IMR-90 (cell line): ENCODE results near the gene PARK7. TPM values are rescaled to one million over a fixed set of nuclear protein-coding genes. Genes with fewer than 3 reads are reported as not detected.

ENCODE experiments used
- ATAC-seq: fragments of 200-7000 bp; cut with Tn5 transposase; 2 replicates; pipeline ENCODE4 v1.9.1; 2020; ENCODE audit warnings: low read depth, mild to moderate bottlenecking, moderate library complexity
- BruUV-seq: library from RNA; stranded (reverse); fragments of 400-500 nt; replicated peaks from 2 replicates; lab custom pipeline; 2021; lab: Mats Ljungman, UMichigan
- CTCF ChIA-PET: fragments of 300-600 bp; formaldehyde crosslinking; extraction: SDS; loops from one replicate; lab custom pipeline; 2021; ENCODE audit warnings: antibody characterized with exemption; lab: Yijun Ruan, JAX
- POLR2A ChIA-PET: fragments of 300-600 bp; sonication (Branson Sonifier 250); formaldehyde crosslinking; loops from one replicate; lab custom pipeline; 2022; ENCODE audit warnings: antibody characterized with exemption; ENCODE audit not compliant: unreplicated experiment; lab: Charles Lee
- DNase-seq: peaks from one replicate; pipeline ENCODE4 v3.0.0; 2013
- H2AFZ ChIP-seq: replicated peaks from 2 replicates; pipeline ENCODE3; 2013; ENCODE audit warnings: low read length, mild to moderate bottlenecking; ENCODE audit not compliant: poor library complexity
- H2AK5ac ChIP-seq: 2 replicates; pipeline ENCODE4 v1.6.1; 2013; ENCODE audit warnings: low read depth, low read length, inconsistent platforms
- H2AK9ac ChIP-seq: replicated peaks from 2 replicates; pipeline ENCODE3; 2013; ENCODE audit warnings: mild to moderate bottlenecking, low read depth, low read length, moderate library complexity; ENCODE audit not compliant: poor library complexity
- H2BK120ac ChIP-seq: 2 replicates; pipeline ENCODE4 v1.6.1; 2013; ENCODE audit warnings: low read depth, low read length, inconsistent platforms
- H2BK15ac ChIP-seq: 3 replicates; pipeline ENCODE4 v1.6.1; 2013; ENCODE audit warnings: low read depth, low read length, inconsistent platforms
- H2BK20ac ChIP-seq: 2 replicates; pipeline ENCODE4 v1.6.1; 2013; ENCODE audit warnings: low read depth, mild to moderate bottlenecking, inconsistent platforms, low read length, moderate library complexity
- H2BK5ac ChIP-seq: 2 replicates; pipeline ENCODE4 v1.6.1; 2013; ENCODE audit warnings: mild to moderate bottlenecking, low read depth, low read length, inconsistent platforms; ENCODE audit not compliant: poor library complexity, severe bottlenecking
- H3K14ac ChIP-seq: replicated peaks from 2 replicates; pipeline ENCODE4 v1.6.1; 2013; ENCODE audit warnings: low read depth, low read length, inconsistent platforms
- H3K18ac ChIP-seq: 2 replicates; pipeline ENCODE4 v1.6.1; 2013; ENCODE audit warnings: low read depth, low read length, control low read depth
- H3K23ac ChIP-seq: 2 replicates; pipeline ENCODE4 v1.6.1; 2013; ENCODE audit warnings: low read depth, low read length, inconsistent platforms
- H3K27ac ChIP-seq: 2 replicates; pipeline ENCODE4 v1.5.1; 2013; ENCODE audit warnings: mild to moderate bottlenecking, control low read depth, low read length; ENCODE audit not compliant: insufficient read depth
- H3K27me3 ChIP-seq: 2 replicates; pipeline ENCODE4 v1.6.1; 2013; ENCODE audit warnings: low read length; ENCODE audit not compliant: control insufficient read depth, insufficient read depth
- H3K36me3 ChIP-seq: 2 replicates; pipeline ENCODE4 v1.6.1; 2013; ENCODE audit warnings: low read length, mixed read lengths; ENCODE audit not compliant: control insufficient read depth, insufficient read depth
- H3K4ac ChIP-seq: 2 replicates; pipeline ENCODE4 v1.6.1; 2013; ENCODE audit warnings: low read depth, low read length, inconsistent platforms
- H3K4me1 ChIP-seq: 2 replicates; pipeline ENCODE4 v1.6.1; 2013; ENCODE audit warnings: low read length, mixed read lengths; ENCODE audit not compliant: control insufficient read depth, insufficient read depth
- H3K4me2 ChIP-seq: 2 replicates; pipeline ENCODE4 v1.6.1; 2013; ENCODE audit warnings: low read depth, mild to moderate bottlenecking, control low read depth, low read length, moderate library complexity
- H3K4me3 ChIP-seq: 2 replicates; pipeline ENCODE4 v1.5.1; 2013; ENCODE audit warnings: low read depth, mild to moderate bottlenecking, control low read depth, low read length, moderate library complexity; ENCODE audit not compliant: insufficient read depth
- H3K56ac ChIP-seq: 2 replicates; pipeline ENCODE4 v1.6.1; 2013; ENCODE audit warnings: low read length, inconsistent platforms; ENCODE audit not compliant: insufficient read depth; ENCODE audit errors: extremely low read depth
- H3K79me1 ChIP-seq, 2 experiments: 2 replicates each; pipeline ENCODE4 v1.6.1; 2013; ENCODE audit warnings: low read length in 2 of 2, inconsistent platforms in 1 of 2, low read depth in 1 of 2
- H3K9ac ChIP-seq: 2 replicates; pipeline ENCODE4 v1.6.1; 2013; ENCODE audit warnings: low read depth, low read length, control low read depth
- H3K9me1 ChIP-seq: 2 replicates; pipeline ENCODE4 v1.6.1; 2013; ENCODE audit warnings: low read length, inconsistent platforms; ENCODE audit not compliant: insufficient read depth
- H3K9me3 ChIP-seq: 2 replicates; pipeline ENCODE4 v1.6.1; 2013; ENCODE audit warnings: low read length; ENCODE audit not compliant: control insufficient read depth, insufficient read depth
- H4K20me1 ChIP-seq: 2 replicates; pipeline ENCODE4 v1.6.1; 2013; ENCODE audit warnings: low read length, inconsistent platforms; ENCODE audit not compliant: insufficient read depth
- H4K5ac ChIP-seq: 2 replicates; pipeline ENCODE4 v1.6.1; 2013; ENCODE audit warnings: mild to moderate bottlenecking, low read depth, low read length, control low read depth
- H4K8ac ChIP-seq, 2 experiments: 2 replicates each; pipeline ENCODE4 v1.6.1; 2013; ENCODE audit warnings: low read depth in 2 of 2, low read length in 2 of 2, control low read depth in 1 of 2, inconsistent platforms in 1 of 2
- H4K91ac ChIP-seq: 2 replicates; pipeline ENCODE4 v1.6.1; 2013; ENCODE audit warnings: low read depth, low read length, inconsistent platforms; ENCODE audit not compliant: insufficient read depth
- BHLHE40 ChIP-seq: fragments of 150-350 bp; IDR thresholded peaks from 2 replicates; pipeline ENCODE4 v1.6.1; 2016; ENCODE audit warnings: mild to moderate bottlenecking, low read depth, low read length
- CHD1 ChIP-seq: IDR thresholded peaks from 2 replicates; pipeline ENCODE4 v1.6.1; 2012; ENCODE audit warnings: low read depth, low read length, improper control_type of control experiment
- ELK1 ChIP-seq: fragments of 150-350 bp; IDR thresholded peaks from 2 replicates; pipeline ENCODE4 v1.6.1; 2016; ENCODE audit warnings: low read depth, mild to moderate bottlenecking, low read length, moderate library complexity, borderline replicate concordance
- FOS ChIP-seq: fragments of 150-350 bp; IDR thresholded peaks from 2 replicates; pipeline ENCODE4 v1.6.1; 2016; ENCODE audit warnings: low read depth, low read length
- MAFK ChIP-seq: IDR thresholded peaks from 2 replicates; pipeline ENCODE4 v1.6.1; 2012; ENCODE audit warnings: low read depth, low read length, improper control_type of control experiment
- MAZ ChIP-seq: IDR thresholded peaks from 2 replicates; pipeline ENCODE4 v1.6.1; 2012; ENCODE audit warnings: low read depth, mild to moderate bottlenecking, low read length, improper control_type of control experiment, moderate library complexity, borderline replicate concordance
- MXI1 ChIP-seq: IDR thresholded peaks from 2 replicates; pipeline ENCODE4 v1.6.1; 2012; ENCODE audit warnings: low read depth, mild to moderate bottlenecking, low read length, moderate library complexity, borderline replicate concordance
- POLR2A ChIP-seq: IDR thresholded peaks from 2 replicates; pipeline ENCODE4 v1.6.1; 2012; ENCODE audit warnings: mild to moderate bottlenecking, low read depth, low read length
- RAD21 ChIP-seq: IDR thresholded peaks from 2 replicates; pipeline ENCODE4 v1.6.1; 2012; ENCODE audit warnings: low read length, improper control_type of control experiment
- RCOR1 ChIP-seq: IDR thresholded peaks from 2 replicates; pipeline ENCODE4 v1.6.1; 2012; ENCODE audit warnings: mild to moderate bottlenecking, low read length, improper control_type of control experiment; ENCODE audit not compliant: insufficient replicate concordance
- SMC3 ChIP-seq: fragments of 150-350 bp; IDR thresholded peaks from 2 replicates; pipeline ENCODE4 v1.6.1; 2016; ENCODE audit warnings: low read depth, mild to moderate bottlenecking, antibody characterized with exemption, low read length, moderate library complexity
- WGBS, 2 experiments: methylation state at CpG; one replicate each; pipeline versions ENCODE4 v1.1.5 to v1.1.7; 2013; ENCODE audit warnings: missing lambda C conversion rate in 2 of 2; ENCODE audit not compliant: insufficient read length in 1 of 2; ENCODE audit errors: extremely low coverage in 2 of 2; 5-methylcytosine and 5-hydroxymethylcytosine counted together
- dilution Hi-C: fragments of 300-500 bp; cut with HindIII; formaldehyde crosslinking; loops from one replicate; pipeline ENCODE4 v1.14.3; 2018; ENCODE audit warnings: low sequenced_read_pairs; ENCODE audit not compliant: unreplicated experiment
- in situ Hi-C: fragments of 300-500 bp; cut with MboI; formaldehyde crosslinking; loops from 3 replicates; pipeline ENCODE4 v1.14.3; 2019; ENCODE audit warnings: low sequenced_read_pairs, inconsistent platforms, mixed read lengths
- intact Hi-C: fragments of 100-400 bp; cut with micrococcal nuclease; formaldehyde crosslinking; loops from 2 replicates; pipeline ENCODE4 v1.10.0; 2022
- polyA plus RNA-seq, 3 experiments: library from polyadenylated mRNA; depleted of rRNA; stranded (reverse); fragments of >200 nt; gene quantifications; 2 replicates each; pipeline ENCODE4 v1.2.3, GENCODE V29; 2012; ENCODE audit warnings: low replicate concordance in 1 of 3
- total RNA-seq: library from RNA; depleted of rRNA; stranded (reverse); fragments of >200 nt; gene quantifications from 2 replicates; pipeline ENCODE4 v1.2.3, GENCODE V29; 2012
- TF ChIP-seq, protein P1 (sequence below): conservative IDR thresholded peaks from 2 replicates; pipeline ENCODE4 v1.5.1; 2012; ENCODE audit warnings: mild to moderate bottlenecking, low read depth, low read length, improper control_type of control experiment
- TF ChIP-seq, protein P2 (sequence below): fragments of 150-350 bp; IDR thresholded peaks from 2 replicates; pipeline ENCODE4 v1.6.1; 2017; ENCODE audit warnings: mild to moderate bottlenecking, antibody characterized with exemption, low read length, low read depth

PARK7 gene
- total and polyA plus RNA-seq, 2 of the 4 experiments (the other 2 are of a cell fraction) = 207 to 357 TPM

GRCh38 chr1:8004803-8005573 lies 43.5 kb downstream of the PARK7 start:
- intact Hi-C loops = no loop called here
- TF ChIP-seq RAD21 = peak; percentile 8; the same call in 1 of the 2 replicates
- peak; percentile 85; the same call in 1 of the 2 replicates for TF ChIP-seq MXI1
- no peak; the same call in 1 of the 2 replicates for TF ChIP-seq CHD1
- TF ChIP-seq, protein P1, sequence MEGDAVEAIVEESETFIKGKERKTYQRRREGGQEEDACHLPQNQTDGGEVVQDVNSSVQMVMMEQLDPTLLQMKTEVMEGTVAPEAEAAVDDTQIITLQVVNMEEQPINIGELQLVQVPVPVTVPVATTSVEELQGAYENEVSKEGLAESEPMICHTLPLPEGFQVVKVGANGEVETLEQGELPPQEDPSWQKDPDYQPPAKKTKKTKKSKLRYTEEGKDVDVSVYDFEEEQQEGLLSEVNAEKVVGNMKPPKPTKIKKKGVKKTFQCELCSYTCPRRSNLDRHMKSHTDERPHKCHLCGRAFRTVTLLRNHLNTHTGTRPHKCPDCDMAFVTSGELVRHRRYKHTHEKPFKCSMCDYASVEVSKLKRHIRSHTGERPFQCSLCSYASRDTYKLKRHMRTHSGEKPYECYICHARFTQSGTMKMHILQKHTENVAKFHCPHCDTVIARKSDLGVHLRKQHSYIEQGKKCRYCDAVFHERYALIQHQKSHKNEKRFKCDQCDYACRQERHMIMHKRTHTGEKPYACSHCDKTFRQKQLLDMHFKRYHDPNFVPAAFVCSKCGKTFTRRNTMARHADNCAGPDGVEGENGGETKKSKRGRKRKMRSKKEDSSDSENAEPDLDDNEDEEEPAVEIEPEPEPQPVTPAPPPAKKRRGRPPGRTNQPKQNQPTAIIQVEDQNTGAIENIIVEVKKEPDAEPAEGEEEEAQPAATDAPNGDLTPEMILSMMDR = no peak
- TF ChIP-seq, protein P2, sequence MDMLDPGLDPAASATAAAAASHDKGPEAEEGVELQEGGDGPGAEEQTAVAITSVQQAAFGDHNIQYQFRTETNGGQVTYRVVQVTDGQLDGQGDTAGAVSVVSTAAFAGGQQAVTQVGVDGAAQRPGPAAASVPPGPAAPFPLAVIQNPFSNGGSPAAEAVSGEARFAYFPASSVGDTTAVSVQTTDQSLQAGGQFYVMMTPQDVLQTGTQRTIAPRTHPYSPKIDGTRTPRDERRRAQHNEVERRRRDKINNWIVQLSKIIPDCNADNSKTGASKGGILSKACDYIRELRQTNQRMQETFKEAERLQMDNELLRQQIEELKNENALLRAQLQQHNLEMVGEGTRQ = no peak; the same call in 1 of the 2 replicates
- peak; percentile 67 for TF ChIP-seq RCOR1
- TF ChIP-seq SMC3 = no peak
- no peak for TF ChIP-seq ELK1
- peak; percentile 19; the same call in 1 of the 2 replicates for TF ChIP-seq POLR2A
- peak; percentile 67 for TF ChIP-seq FOS
- TF ChIP-seq MAFK = peak; percentile 60
- TF ChIP-seq BHLHE40 = peak; percentile 93
- TF ChIP-seq MAZ = 0 out of 2 replicates have a peak, but pooled peaks have one; percentile 13

More at GRCh38 chr1:8004803-8005573, 43.5 kb downstream of the PARK7 start:
- peak overlapping the region; percentile 87 for H4K5ac ChIP-seq
- CTCF ChIA-PET = interaction anchor here (0.6 to 1.3 kb wide), 5 partner anchors 20 to 434 kb away, joined by 3 to 4 read pairs (median 3); no protein-coding TSS in a partner anchor
- POLR2A ChIA-PET = interaction anchor here (0.6 kb wide), 1 partner anchor 460 kb away, joined by 3 read pairs; no protein-coding TSS in a partner anchor
- peak overlapping the region; percentile 90 for H3K14ac ChIP-seq
- peak overlapping the region; percentile 98 for H3K23ac ChIP-seq
- H4K91ac ChIP-seq = peak overlapping the region; percentile 96
- peak overlapping the region; percentile 93 for H2BK20ac ChIP-seq
- H2BK15ac ChIP-seq = peak overlapping the region; percentile 81; the same call in 2 of the 3 replicates
- no peaks in the 10 kb centered on the region for H3K9me3 ChIP-seq
- H3K27me3 ChIP-seq = no peaks in the 10 kb centered on the region
- H2BK5ac ChIP-seq = peak overlapping the region; percentile 94
- peak overlapping the region; percentile 96 for H3K27ac ChIP-seq
- peak overlapping the region; percentile 80 for H3K4me2 ChIP-seq
- H3K4ac ChIP-seq = peak overlapping the region; percentile 98
- H2AK5ac ChIP-seq = peak overlapping the region; percentile 92
- H3K4me1 ChIP-seq = peaks cover 12% of the 10 kb centered on the region
- no CpG with 5 or more reads among the region's 17 CpGs for WGBS, 2 experiments
- dilution Hi-C loops = loop anchor here (25.0 kb wide), 1 partner anchor 307 kb away; the partner anchor contains the start of gene SLC45A1
- H3K9ac ChIP-seq = peak overlapping the region; percentile 50
- in situ Hi-C loops = no loop called here
- H3K4me3 ChIP-seq = no peak overlapping the region
- peak overlapping the region; percentile 95 for H2BK120ac ChIP-seq
- peak overlapping the region; percentile 79 for H3K56ac ChIP-seq
- peak; percentile 98 for DNase-seq
- ATAC-seq = peak; percentile 85
- peaks cover 9% of the 10 kb centered on the region for H3K9me1 ChIP-seq
- H3K18ac ChIP-seq = peak overlapping the region; percentile 89
- peaks cover 10% of the 10 kb centered on the region for H3K36me3 ChIP-seq
- H2AFZ ChIP-seq = peak overlapping the region; percentile 80
- peak overlapping the region; percentile 59 for H2AK9ac ChIP-seq
- H4K8ac ChIP-seq = peak overlapping the region; percentile 67 to 87
- no TSS peak for BruUV-seq
- peaks cover 2 to 25% of the 10 kb centered on the region in 2 experiments; a peak in 2 of 4 replicates for H3K79me1 ChIP-seq
- H4K20me1 ChIP-seq = peaks cover 5% of the 10 kb centered on the region
